ENCODE results near the gene MYL11. TPM values are rescaled to one million over a fixed set of nuclear protein-coding genes. Genes with fewer than 3 reads are reported as not detected.

The MYL11 gene
- total and polyA plus RNA-seq, 12 donors = 1.1 to 2.9 (median 2.7) TPM; not detected in 9

DNA sequence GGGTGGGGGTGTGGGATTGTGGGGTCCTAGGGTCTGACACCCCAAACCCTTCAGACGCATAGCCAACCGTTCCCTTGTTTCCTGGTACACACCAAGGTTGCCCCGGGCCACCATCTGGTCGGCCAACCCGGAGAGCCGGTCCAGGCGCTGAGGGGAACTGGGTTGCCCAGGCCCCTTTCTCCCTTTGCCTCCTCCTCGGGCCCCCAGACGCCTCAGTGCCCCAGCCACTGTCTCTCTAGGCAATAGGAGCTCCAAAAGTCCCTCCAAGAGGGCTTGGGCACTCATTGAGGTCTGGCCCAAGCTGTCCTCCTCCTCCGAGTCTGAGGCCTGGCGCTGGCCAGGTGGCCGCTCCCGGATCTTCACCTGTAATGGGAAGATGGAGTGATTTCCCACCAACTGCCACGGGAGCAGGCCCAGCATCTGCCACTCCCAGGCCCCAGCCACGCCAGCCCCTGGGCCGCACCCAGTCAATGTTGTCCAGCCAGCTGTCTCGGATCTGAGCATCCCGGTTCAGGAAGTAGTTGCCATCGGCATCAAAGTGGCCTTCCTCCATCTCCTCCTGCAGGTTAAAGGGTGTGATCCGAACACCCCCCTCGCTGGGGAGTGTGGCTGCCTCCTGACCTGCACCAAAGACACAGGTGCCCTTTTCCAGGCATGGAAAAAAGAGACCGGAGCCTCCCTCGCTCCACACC lies 21.0 kb upstream of the MYL11 start:
- TF ChIP-seq, protein P1, sequence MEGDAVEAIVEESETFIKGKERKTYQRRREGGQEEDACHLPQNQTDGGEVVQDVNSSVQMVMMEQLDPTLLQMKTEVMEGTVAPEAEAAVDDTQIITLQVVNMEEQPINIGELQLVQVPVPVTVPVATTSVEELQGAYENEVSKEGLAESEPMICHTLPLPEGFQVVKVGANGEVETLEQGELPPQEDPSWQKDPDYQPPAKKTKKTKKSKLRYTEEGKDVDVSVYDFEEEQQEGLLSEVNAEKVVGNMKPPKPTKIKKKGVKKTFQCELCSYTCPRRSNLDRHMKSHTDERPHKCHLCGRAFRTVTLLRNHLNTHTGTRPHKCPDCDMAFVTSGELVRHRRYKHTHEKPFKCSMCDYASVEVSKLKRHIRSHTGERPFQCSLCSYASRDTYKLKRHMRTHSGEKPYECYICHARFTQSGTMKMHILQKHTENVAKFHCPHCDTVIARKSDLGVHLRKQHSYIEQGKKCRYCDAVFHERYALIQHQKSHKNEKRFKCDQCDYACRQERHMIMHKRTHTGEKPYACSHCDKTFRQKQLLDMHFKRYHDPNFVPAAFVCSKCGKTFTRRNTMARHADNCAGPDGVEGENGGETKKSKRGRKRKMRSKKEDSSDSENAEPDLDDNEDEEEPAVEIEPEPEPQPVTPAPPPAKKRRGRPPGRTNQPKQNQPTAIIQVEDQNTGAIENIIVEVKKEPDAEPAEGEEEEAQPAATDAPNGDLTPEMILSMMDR (IDR thresholded peaks at IDR 0.05) = no peak
- TF ChIP-seq POLR2A (IDR thresholded peaks at IDR 0.05) = no peak
- intact Hi-C loops (cut with DNase I) = no loop called here
- Histone ChIP-seq H3K4me3 (peak overlapping the region in 1 of 4 donors; percentile 90), H3K4me1 (replicated peaks in 1 of 2) (peaks cover 42 to 44% of the 10 kb centered on the region in 2 donors), H3K27me3 (no peaks in the 10 kb centered on the region), H3K27ac (peak overlapping the region in 3 of 5 donors; percentile 72 to 98 (median 98)), H3K36me3 (replicated peaks in 1 of 2) (peaks cover 0 to 52% of the 10 kb centered on the region in 2 donors), H3K9me3 (replicated peaks in 1 of 3) (no peaks in the 10 kb centered on the region)
- WGBS, 4 donors = 84 to 93% (median 87%) methylated on average over 13 to 23 of the region's 23 CpGs
- DNase-seq = peak in 3 of 7 donors; percentile 22 to 37 (median 31)

DNA sequence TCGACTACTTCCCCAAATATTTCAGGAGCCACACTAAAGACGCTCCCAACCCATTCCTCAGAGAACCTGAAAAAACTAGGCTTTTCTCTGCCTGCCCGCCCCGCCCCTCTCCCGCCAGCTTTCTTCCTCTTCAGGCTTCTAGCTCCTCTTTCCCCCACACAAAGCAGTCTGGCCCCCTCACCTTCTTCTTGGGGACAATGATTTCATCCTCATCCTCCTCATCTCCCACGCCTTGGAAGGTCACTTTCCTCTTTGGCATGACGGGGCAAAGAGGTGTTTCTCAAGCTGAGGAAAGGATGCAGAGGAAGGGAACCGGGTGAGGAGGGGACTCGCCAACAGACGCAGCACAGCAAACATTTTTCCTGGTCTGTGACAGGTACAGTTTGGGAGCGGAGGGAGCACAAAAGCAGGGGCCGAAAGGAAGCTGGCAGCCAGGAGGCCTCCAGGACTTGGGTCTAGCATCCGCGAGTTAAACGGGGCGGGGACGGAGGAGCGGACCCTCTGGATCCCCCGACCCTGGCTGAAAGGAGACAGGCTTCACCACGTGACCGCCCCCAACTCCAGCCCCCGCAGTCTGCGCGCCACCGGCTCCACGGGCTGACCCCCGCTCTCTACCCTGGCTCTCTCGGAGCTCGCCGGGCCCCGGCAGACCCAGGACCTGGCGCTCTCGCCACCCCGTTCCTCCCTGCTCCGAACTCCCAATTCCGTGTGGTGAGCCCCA lies 20.0 kb upstream of the MYL11 start:
- TF ChIP-seq, protein P1 (IDR thresholded peaks at IDR 0.05) = no peak
- TF ChIP-seq POLR2A (IDR thresholded peaks at IDR 0.05) = no peak
- H3K9me3 ChIP-seq (replicated peaks in 1 of 3) = no peaks in the 10 kb centered on the region
- peaks cover 0 to 62% of the 10 kb centered on the region in 2 donors for H3K36me3 ChIP-seq (replicated peaks in 1 of 2)
- WGBS, 4 donors = 1 to 2% (median 2%) methylated on average over 18 to 36 of the region's 36 CpGs
- H3K4me1 ChIP-seq (replicated peaks in 1 of 2) = peaks cover 42 to 44% of the 10 kb centered on the region in 2 donors
- H3K27me3 ChIP-seq = no peaks in the 10 kb centered on the region
- intact Hi-C loops (cut with DNase I) = no loop called here
- H3K4me3 ChIP-seq = peak overlapping the region; percentile 25 to 90 (median 51)
- DNase-seq = peak in 2 of 7 donors; percentile 32 to 41
- peak overlapping the region; percentile 50 to 98 (median 95) for H3K27ac ChIP-seq

DNA sequence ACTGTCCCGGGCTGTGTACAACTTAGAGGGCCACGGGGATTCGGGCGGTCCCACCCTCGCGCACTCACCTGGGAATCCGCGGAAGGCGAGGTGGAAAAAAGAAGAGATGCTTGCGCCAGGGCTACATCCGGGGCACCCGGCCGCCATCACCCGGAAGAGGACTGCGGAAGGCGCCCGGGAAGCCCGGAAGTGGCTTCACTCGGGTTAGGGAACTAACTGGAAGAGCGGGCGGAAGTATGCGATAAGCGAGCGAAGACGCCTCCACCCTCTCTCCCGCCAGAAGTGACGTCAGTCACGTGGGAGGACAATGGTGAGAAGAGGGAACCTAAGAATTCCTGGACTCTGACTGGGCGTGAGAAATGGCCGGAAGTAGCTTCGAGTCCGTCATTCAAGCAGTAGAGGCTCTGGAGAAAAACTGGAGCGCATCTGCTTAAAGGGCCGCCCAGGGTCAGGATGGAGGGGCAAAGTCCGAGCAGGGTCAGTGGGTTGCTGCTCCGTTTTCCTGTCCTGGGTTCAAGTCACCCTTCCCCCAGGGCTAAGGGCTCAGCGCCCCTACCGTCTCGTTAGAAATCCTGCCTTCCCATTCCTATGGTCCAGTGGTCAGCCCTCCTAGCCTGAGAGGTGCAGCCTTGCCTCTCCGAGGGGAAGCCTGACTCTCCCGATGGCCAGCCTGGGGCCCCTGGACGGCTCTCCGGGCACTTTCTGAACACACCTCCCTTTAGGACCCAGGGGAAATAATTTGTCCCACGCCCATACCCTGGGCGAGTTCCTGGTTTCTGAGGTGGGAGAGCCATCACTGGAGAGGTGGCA lies 19.3 kb upstream of the MYL11 start, which contains the start of gene CD2BP2:
Gene CD2BP2, minus strand, starts transcription at position 165 of the 810 bp plus-strand sequence. CDS start 627 bp downstream, outside the sequence.
- Histone ChIP-seq H3K9me3 (replicated peaks in 1 of 3) (no peaks in the 10 kb centered on the region), H3K4me1 (replicated peaks in 1 of 2) (peaks cover 42 to 44% of the 10 kb centered on the region in 2 donors), H3K27me3 (no peaks in the 10 kb centered on the region), H3K4me3 (peak within 1 kb of the TSS; percentile 25 to 90 (median 51)), H3K27ac (peak within 1 kb of the TSS; percentile 78 to 98 (median 95)), H3K36me3 (replicated peaks in 1 of 2) (peaks cover 0 to 67% of the 10 kb centered on the region in 2 donors)
- intact Hi-C loops (cut with DNase I) = no loop called here
- 0 to 1% (median 1%) methylated on average over 29 to 45 of the region's 45 CpGs for WGBS, 4 donors
- TF ChIP-seq, protein P1 (IDR thresholded peaks at IDR 0.05) = peak in 1 of 6 experiments; percentile 7
- peak in 1 of 2 donors; percentile 59 for TF ChIP-seq POLR2A (IDR thresholded peaks at IDR 0.05)
- DNase-seq = peak; percentile 95 to 99 (median 98)

Data from adrenal gland (tissue), 12 donors.